ENCODE measurements around the gene AIF1.
A peak's percentile ranks its signal among the peaks of the same experiment; 100 is the strongest.

AIF1 gene

GRCh38 chr6:31661262-31662123 lies 46.5 kb downstream of the AIF1 start:
- no peak for TF ChIP-seq CTCF (IDR thresholded peaks at IDR 0.05; ENCODE audit: low read depth, low read length, missing control alignments)
- no peak for DNase-seq (ENCODE audit: low read depth)

DNA sequence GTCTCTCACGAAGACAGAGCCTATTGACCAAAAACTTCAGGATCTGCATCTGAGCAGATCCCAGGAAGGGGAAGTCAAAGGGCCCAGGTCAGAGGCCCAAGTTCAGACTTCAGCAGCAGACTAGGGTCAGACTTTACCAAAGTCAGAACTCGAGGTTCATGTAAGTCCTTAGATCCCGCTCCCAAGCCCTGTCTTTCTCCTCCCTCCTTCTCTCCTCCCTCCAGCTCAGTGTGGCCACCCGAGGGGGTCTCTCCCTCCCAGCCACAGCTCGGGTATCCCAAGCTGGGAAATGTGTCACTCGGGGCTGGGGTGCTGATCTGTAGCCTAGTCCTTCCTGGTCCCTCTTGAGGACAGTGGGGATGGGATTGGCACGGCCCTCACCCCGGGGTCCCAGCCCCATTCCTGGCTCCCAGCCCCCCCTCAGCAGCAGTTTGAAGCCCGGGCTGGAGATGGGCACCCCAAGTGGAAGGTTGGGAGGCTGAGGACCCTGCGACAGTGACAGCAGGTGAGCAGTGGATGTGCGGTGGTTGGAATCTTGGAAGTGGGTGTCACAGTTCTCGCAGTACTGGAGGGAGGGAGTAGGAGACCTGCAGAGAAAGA lies 47.2 kb downstream of the AIF1 start:
- no peak for DNase-seq (ENCODE audit: low read depth)
- H3K4me3 ChIP-seq (ENCODE audit: low read depth, low read length): no peak overlapping the region

More at GRCh38 chr6:31661262-31662123, 46.5 kb downstream of the AIF1 start:
- peak overlapping the region; percentile 92; the same call in 1 of the 2 replicates for H3K4me3 ChIP-seq (ENCODE audit: low read depth, low read length)

DNA sequence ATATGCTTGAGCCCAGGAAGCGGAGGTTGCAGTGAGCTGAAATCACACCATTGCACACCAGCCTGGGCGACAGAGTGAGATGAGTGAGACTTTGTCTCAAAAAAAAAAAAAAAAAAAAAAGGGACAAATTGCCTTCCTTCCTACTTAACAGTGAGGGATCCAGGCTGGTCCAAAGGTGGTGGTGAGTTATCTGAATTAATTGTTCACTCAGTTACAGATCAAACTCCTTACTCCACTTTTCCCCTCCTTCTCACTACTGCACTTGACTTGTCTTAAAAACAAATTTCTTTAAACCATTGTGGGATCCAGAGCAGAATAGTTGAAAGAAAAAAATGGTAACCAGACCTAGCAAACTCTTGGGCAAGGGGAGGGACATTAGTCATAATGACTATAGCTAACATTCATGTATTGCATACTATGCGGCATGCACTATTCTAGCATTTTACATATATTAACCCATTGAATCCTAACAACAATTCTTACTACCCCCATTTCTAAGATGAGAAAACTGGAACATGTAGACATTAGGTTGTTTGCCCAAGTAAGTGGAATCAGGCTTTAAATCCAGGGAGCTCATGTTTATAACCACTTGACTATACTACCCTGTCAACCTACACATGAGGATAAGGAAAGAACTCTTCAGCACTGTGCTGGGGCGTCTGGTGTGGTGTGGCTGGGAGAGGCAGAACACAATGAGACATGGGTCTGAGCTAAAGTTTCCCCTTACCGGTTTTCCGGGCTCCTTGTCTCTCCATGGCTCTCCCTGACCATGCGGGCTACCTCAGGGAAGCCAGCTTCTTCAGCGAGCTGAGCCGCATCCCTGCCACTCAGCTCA lies 48.3 kb downstream of the AIF1 start:
- H3K4me3 ChIP-seq (ENCODE audit: low read depth, low read length): peak overlapping the region; percentile 90
- no peak for DNase-seq (ENCODE audit: low read depth)
- TF ChIP-seq CTCF (IDR thresholded peaks at IDR 0.05; ENCODE audit: low read depth, low read length, missing control alignments): no peak

More for the DNA sequence above, 47.2 kb downstream of the AIF1 start:
- TF ChIP-seq CTCF (IDR thresholded peaks at IDR 0.05; ENCODE audit: low read depth, low read length, missing control alignments): no peak

DNA sequence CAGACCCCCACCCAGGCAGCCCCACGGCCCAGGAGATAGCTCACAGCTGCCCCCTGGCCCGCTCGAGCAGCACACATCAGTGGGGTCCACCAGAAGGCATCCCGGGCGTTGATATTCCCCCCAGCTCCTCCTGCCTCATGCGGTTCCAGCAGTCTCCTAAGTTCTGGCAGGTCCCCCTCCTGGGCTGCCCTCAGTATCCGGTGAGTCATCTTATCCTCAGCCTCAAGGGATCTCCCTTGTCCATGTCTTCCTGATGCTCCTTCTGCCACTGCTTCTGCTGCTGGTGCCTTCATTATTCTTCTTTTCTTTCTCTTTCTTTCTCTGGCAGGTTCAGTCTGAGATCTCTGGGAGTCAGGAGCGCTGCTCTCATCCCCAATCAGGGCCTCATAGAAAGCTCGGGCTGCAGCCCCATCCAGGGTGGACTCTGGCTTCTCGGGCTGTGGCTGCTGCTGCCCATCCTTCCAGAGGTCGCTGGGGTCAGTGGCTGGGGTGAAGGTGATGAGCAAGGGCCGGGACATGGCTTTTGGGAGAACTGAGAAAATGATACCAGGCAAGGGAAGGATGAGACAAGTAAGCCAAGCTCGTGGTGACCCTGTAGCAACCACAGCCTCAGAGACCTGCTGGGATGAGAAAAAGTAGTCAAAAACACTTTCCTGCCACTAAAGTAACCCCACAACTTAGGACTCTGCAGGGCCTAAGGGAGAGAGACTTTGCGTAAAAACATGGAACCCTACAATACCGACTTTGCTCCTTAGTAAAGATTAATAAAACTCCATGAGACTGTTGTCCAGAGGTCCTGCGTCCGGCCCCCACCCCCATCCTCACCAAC lies 49.1 kb downstream of the AIF1 start:
- DNase-seq (ENCODE audit: low read depth): no peak
- no peak for TF ChIP-seq CTCF (IDR thresholded peaks at IDR 0.05; ENCODE audit: low read depth, low read length, missing control alignments)

DNA sequence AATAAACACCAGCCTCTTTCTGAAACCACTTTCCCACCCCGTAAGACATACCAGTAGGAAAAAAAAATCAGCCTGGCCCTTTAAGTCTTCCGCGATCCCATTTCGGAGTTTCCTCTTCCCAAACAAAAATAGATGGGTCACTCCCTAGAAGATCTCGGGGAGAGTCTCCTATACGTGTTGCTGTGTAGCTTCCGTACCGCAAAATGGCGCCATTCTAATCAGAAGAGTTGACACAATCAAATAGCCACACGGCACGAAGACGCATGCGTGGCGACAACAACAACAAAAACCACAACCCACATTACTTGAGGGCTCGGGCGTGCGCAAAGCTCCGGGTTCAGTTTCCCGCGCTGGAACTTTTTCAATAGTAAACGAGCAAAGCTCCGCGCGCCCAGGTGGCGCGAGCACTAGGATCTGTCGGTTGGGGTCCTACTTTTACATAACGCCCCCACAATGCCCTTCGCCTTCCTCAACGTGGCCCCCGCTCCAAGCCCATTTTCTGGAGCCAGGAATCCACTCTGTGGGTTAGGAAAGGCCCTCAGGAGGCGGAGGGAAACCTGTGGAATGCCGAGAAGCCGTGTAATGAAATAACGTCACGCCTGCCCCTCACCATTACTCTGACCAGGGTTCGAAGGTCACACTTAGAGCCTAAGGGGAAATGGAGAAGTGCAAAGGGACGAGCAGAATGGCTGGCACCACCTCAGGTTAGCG lies 49.9 kb downstream of the AIF1 start, which contains the start of gene GPANK1:
TSS of gene GPANK1 (minus strand) at position 208 of the 711 bp plus-strand sequence. CDS start 519 bp downstream, outside the sequence.
- peak within 1 kb of the TSS; percentile 90 for H3K4me3 ChIP-seq (ENCODE audit: low read depth, low read length)
- peak; percentile 92 for DNase-seq (ENCODE audit: low read depth)
- TF ChIP-seq CTCF (IDR thresholded peaks at IDR 0.05; ENCODE audit: low read depth, low read length, missing control alignments): no peak

More for the DNA sequence above, 49.1 kb downstream of the AIF1 start:
- H3K4me3 ChIP-seq (ENCODE audit: low read depth, low read length): peak overlapping the region; percentile 90
